ENCODE data around the gene OAT.
"Not testable (repeated sequence)": the region's sequence is repeated elsewhere in the genome, so short reads cannot be mapped to it uniquely, and the experiment has no call there.

OAT gene

GRCh38 chr10:124447751-124448466 is 29.2 kb upstream of the OAT start:
- FAIRE-seq = no peak
- no peak for DNase-seq (ENCODE audit: low spot score)

- FAIRE-seq (no peak), DNase-seq (ENCODE audit: low spot score) (no peak)
These were observed 28.4 kb upstream of the OAT start for GRCh38 chr10:124446830-124447750.

GRCh38 chr10:124441694-124442093 is 23.0 kb upstream of the OAT start:
- DNase-seq (ENCODE audit: low spot score); FAIRE-seq: not testable (repeated sequence)

- peak; percentile 9 for FAIRE-seq
- peak; percentile 47 for DNase-seq (ENCODE audit: low spot score)
These were observed 17.5 kb upstream of the OAT start for GRCh38 chr10:124436191-124436638.

- not testable (repeated sequence) for FAIRE-seq; DNase-seq (ENCODE audit: low spot score)
These were observed 17.0 kb upstream of the OAT start for GRCh38 chr10:124435683-124436082.

- FAIRE-seq = no peak
- DNase-seq (ENCODE audit: low spot score) = no peak
These were observed 14.7 kb upstream of the OAT start for GRCh38 chr10:124433461-124433860.

- FAIRE-seq (no peak), DNase-seq (ENCODE audit: low spot score) (no peak)
These were observed 11.4 kb upstream of the OAT start for GRCh38 chr10:124430077-124430476.

GRCh38 chr10:124429576-124429975 is 10.9 kb upstream of the OAT start:
- DNase-seq (ENCODE audit: low spot score) (no peak), FAIRE-seq (no peak)

GRCh38 chr10:124428207-124428777 is 9.6 kb upstream of the OAT start:
- DNase-seq (ENCODE audit: low spot score) = no peak
- no peak for FAIRE-seq

GRCh38 chr10:124425227-124425962 is 6.7 kb upstream of the OAT start:
- no peak for FAIRE-seq
- no peak for DNase-seq (ENCODE audit: low spot score)

- FAIRE-seq = no peak
- DNase-seq (ENCODE audit: low spot score) = no peak
These were observed 5.1 kb upstream of the OAT start for GRCh38 chr10:124423813-124424212.

GRCh38 chr10:124422742-124423141 is 4.0 kb upstream of the OAT start:
- FAIRE-seq = no peak
- no peak for DNase-seq (ENCODE audit: low spot score)

- no peak for FAIRE-seq
- no peak for DNase-seq (ENCODE audit: low spot score)
These were observed 1.5 kb upstream of the OAT start for GRCh38 chr10:124420254-124420653.

GRCh38 chr10:124419635-124420034 is 912 bp upstream of the OAT start:
- no peak for DNase-seq (ENCODE audit: low spot score)
- no peak for FAIRE-seq

- FAIRE-seq (no peak), DNase-seq (ENCODE audit: low spot score) (peak; percentile 61)
These were observed 613 bp downstream of the OAT start for GRCh38 chr10:124417895-124418725.

GRCh38 chr10:124416733-124417132 is 2.0 kb downstream of the OAT start:
- no peak for FAIRE-seq
- DNase-seq (ENCODE audit: low spot score) = no peak

- FAIRE-seq (no peak), DNase-seq (ENCODE audit: low spot score) (no peak)
These were observed 3.5 kb downstream of the OAT start for GRCh38 chr10:124415210-124415609.

- DNase-seq (ENCODE audit: low spot score) (no peak), FAIRE-seq (no peak)
These were observed 4.6 kb downstream of the OAT start for GRCh38 chr10:124414076-124414475.

- DNase-seq (ENCODE audit: low spot score) (no peak), FAIRE-seq (no peak)
These were observed 9.0 kb downstream of the OAT start for GRCh38 chr10:124409696-124410095.

- FAIRE-seq (no peak), DNase-seq (ENCODE audit: low spot score) (no peak)
These were observed 10.4 kb downstream of the OAT start for GRCh38 chr10:124408357-124408756.
